ES-I3 (cell line): ENCODE measurements around the gene CYBA.

Experiments used
- H3K36me3 ChIP-seq: 2 replicates; pipeline ENCODE4 v1.6.1; 2013; ENCODE audit warnings: mild to moderate bottlenecking, low read length, control low read depth, moderate library complexity; ENCODE audit not compliant: insufficient read depth
- H3K4me1 ChIP-seq: 2 replicates; pipeline ENCODE4 v1.6.1; 2013; ENCODE audit warnings: mild to moderate bottlenecking, control low read depth, low read length; ENCODE audit not compliant: insufficient read depth
- H3K9ac ChIP-seq: 2 replicates; pipeline ENCODE4 v1.6.1; 2013; ENCODE audit warnings: low read depth, mild to moderate bottlenecking, low read length, moderate library complexity
- H3K9me3 ChIP-seq: 2 replicates; pipeline ENCODE4 v1.6.1; 2013; ENCODE audit warnings: mild to moderate bottlenecking, low read length, moderate library complexity; ENCODE audit not compliant: control insufficient read depth, insufficient read depth

CYBA gene

DNA sequence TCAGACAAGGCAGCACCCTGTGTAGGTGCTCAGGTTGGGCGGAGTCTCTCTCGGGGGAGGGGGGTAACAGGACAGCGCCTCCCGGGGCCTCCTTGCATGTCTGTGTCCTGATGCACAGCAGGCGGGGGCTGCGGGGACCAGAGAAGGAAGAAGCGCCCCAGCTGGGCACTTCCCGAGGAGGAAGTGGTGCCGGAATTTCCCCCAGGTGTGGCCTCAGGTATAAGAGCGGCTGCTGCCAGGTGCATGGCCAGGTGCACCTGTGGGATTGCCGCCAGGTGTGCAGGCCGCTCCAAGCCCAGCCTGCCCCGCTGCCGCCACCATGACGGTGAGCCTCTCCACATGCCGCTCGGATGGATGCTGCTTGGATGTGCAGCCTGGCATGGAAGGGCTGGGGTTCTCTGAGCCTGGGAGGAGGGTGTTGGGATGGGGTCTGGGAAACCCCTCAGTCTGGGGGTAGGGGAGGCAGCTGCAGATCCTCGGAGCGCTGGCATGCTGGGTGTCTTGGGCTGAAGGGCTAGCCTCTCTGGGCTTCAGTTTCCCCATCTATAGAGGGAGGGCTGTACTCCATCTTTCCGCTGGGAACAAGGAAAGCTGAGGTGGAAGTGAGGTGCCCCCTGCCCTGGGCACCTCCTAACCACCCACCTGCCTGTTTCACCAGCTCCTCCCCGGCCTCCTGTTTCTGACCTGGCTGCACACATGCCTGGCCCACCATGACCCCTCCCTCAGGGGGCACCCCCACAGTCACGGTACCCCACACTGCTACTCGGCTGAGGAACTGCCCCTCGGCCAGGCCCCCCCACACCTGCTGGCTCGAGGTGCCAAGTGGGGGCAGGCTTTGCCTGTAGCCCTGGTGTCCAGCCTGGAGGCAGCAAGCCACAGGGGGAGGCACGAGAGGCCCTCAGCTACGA, 12.3 kb downstream of the CYBA start, which contains the start of gene IL17C:
Gene IL17C, plus strand, starts transcription at position 250 of the 908 bp plus-strand sequence. Its CDS starts 70 bp downstream, at position 320.
- Histone ChIP-seq H3K9ac (no peak within 1 kb of the TSS), H3K4me1 (peaks cover 4% of the 10 kb centered on the region; the same call in 1 of the 2 replicates), H3K9me3 (no peaks in the 10 kb centered on the region), H3K36me3 (no peaks in the 10 kb centered on the region)

GRCh38 chr16:88636488-88637265, 14.2 kb downstream of the CYBA start:
- no peaks in the 10 kb centered on the region for H3K36me3 ChIP-seq
- no peaks in the 10 kb centered on the region for H3K9me3 ChIP-seq
- H3K9ac ChIP-seq = no peak overlapping the region
- peaks cover 4% of the 10 kb centered on the region; the same call in 1 of the 2 replicates for H3K4me1 ChIP-seq

DNA sequence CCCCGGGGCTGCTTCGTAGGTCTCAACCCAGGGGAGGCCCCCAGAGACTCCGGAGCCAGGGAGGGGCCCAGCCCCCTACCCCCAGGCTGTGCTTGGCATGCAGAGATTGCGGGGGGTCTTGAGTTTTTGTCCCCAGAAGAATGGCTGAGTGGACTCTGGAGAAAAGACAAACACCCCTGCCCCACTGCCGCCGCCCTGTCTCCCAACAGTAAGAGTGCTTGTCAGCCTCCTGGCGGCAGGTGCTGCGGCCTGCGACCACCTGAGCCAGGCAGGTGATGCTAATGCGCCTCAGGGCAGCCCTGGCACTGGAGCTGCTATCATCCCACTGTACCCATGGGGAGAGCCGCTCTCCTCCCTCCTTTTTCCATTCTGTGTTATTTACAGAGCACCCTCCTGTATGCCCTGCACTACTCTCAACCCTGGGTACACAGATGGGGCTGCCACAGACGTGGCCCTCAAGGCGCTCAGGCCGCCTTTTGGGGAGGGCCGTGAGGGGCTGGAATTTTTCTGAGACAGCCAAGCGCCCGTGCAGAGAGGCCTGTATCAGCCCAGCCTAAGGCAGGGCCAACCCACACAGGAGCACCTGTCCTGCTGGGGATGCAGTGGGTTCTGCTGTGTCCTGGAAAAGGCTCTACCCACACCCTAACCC, 15.1 kb downstream of the CYBA start:
- no peaks in the 10 kb centered on the region for H3K9me3 ChIP-seq
- H3K4me1 ChIP-seq = peaks cover 4% of the 10 kb centered on the region; the same call in 1 of the 2 replicates
- no peak overlapping the region for H3K9ac ChIP-seq
- no peaks in the 10 kb centered on the region for H3K36me3 ChIP-seq

GRCh38 chr16:88634994-88635670, 15.7 kb downstream of the CYBA start:
- Histone ChIP-seq H3K9me3 (no peaks in the 10 kb centered on the region), H3K9ac (peak overlapping the region; percentile 67; the same call in 1 of the 2 replicates), H3K4me1 (peaks cover 4% of the 10 kb centered on the region; the same call in 1 of the 2 replicates), H3K36me3 (no peaks in the 10 kb centered on the region)

GRCh38 chr16:88634141-88634993, 16.5 kb downstream of the CYBA start:
- H3K4me1 ChIP-seq = peaks cover 4% of the 10 kb centered on the region; the same call in 1 of the 2 replicates
- peak overlapping the region; percentile 67 for H3K9ac ChIP-seq
- H3K9me3 ChIP-seq = no peaks in the 10 kb centered on the region
- H3K36me3 ChIP-seq = no peaks in the 10 kb centered on the region

DNA sequence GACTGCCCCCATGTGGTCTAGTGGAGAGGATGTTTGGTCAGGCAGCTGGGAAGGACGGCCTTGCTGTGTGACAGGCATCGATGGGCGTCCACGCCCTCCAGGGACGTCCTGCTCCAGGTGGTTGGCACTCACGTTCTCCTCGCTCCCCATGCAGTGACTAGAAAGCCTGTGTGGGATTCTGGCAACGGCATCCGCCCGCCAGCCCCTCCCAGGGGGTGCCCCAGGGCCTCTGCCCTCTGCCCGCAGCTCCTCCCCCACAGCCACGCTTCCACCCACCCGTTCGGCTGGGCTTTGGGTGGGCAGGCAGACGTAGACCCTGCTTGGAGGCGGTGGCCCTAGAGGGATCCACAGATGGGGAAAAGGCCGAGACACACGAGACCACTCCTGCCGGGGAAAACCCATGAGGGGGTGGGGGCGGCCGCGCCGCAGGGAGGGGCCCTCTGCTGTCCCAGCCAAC, 17.1 kb downstream of the CYBA start:
- Histone ChIP-seq H3K36me3 (no peaks in the 10 kb centered on the region), H3K4me1 (peaks cover 4% of the 10 kb centered on the region; the same call in 1 of the 2 replicates), H3K9me3 (no peaks in the 10 kb centered on the region), H3K9ac (peak overlapping the region; percentile 67; the same call in 1 of the 2 replicates)

- Histone ChIP-seq H3K4me1 (no peaks in the 10 kb centered on the region; the same call in 1 of the 2 replicates), H3K36me3 (no peaks in the 10 kb centered on the region; the same call in 1 of the 2 replicates), H3K9me3 (no peaks in the 10 kb centered on the region), H3K9ac (no peak overlapping the region)
These were observed 18.3 kb downstream of the CYBA start for GRCh38 chr16:88632587-88632930.

DNA sequence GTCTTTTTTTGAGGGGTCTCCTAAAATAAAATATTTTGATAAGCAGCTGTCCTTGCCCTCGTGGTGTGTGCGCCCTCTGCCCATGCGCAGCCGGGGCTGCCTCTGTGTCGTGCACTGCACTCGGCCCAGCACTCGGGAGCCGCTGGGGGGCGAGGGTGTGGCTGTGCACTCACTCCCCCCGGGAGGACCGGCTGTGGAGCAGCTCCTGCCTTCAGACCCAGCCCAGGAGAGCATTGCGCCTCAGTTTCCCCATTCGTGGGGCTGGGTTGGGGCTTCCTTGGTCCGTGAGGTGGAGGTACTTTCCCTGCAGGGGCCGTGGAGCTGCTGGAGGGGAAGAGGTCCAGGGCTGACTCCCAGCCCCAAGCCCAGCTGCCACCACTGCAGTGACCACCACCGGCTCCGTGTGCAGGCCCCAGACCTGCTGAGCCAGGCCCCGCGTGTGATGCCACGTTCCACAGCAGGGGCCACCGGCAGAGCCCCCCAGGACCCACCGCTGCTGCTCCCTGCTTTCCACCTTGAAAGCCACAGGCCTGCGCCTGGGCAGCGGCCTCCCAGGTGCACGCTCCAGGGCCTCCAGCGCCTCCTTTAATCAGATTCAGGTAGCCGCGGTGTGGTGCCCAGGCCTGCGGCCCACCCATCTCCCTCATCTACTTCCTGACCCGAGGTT, 18.8 kb downstream of the CYBA start:
- Histone ChIP-seq H3K9ac (no peak overlapping the region), H3K36me3 (no peaks in the 10 kb centered on the region; the same call in 1 of the 2 replicates), H3K9me3 (no peaks in the 10 kb centered on the region), H3K4me1 (no peaks in the 10 kb centered on the region)

DNA sequence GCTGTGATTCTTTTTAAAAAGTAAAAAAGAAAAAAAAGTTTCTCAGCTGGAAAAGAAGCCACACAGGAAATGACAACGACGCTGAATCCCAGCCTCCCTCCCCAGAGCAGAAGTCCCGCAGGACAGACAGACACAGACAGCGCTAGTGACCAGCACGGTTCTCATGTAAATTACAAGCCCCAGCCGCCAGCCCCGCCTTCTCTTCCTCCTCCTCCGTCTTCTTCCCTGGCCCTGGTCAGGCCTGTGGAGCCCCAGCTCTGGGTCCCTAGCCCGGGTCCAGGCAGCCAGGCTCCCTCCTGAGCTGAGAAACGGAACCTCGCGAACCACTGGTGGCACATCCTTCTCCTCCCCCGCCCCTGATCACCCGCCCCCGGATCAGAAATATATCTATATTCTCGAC, 19.5 kb downstream of the CYBA start:
- no peak overlapping the region for H3K9ac ChIP-seq
- H3K4me1 ChIP-seq = no peaks in the 10 kb centered on the region
- no peaks in the 10 kb centered on the region for H3K9me3 ChIP-seq
- H3K36me3 ChIP-seq = no peaks in the 10 kb centered on the region; the same call in 1 of the 2 replicates

GRCh38 chr16:88630941-88631340, 19.9 kb downstream of the CYBA start:
- no peaks in the 10 kb centered on the region for H3K4me1 ChIP-seq
- H3K9me3 ChIP-seq = no peaks in the 10 kb centered on the region
- H3K9ac ChIP-seq = no peak overlapping the region
- no peaks in the 10 kb centered on the region; the same call in 1 of the 2 replicates for H3K36me3 ChIP-seq

- Histone ChIP-seq H3K4me1 (no peaks in the 10 kb centered on the region), H3K9ac (no peak overlapping the region), H3K36me3 (no peaks in the 10 kb centered on the region; the same call in 1 of the 2 replicates), H3K9me3 (no peaks in the 10 kb centered on the region)
These were observed 20.4 kb downstream of the CYBA start for GRCh38 chr16:88630433-88630832.

DNA sequence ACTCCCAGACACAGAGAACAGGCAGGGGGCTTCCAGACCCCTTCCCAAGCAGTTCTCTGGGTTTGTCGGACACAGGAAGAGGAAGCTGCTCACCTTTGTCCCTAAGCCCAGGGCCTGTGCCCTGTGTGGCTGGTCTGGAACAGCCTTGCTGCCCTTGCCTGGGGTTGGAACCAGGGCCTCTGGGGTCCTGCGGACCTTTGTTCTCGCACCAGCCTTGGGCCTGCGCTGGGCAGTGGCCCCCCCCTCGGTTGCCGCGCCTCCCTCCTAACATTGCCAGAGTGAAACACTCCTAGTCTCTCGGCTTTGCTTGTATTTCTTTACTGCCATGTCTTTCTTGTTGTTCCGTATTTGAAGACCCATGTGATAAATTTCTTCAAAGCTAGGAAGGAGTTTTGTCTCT, 21.0 kb downstream of the CYBA start:
- Histone ChIP-seq H3K4me1 (no peaks in the 10 kb centered on the region), H3K9ac (no peak overlapping the region), H3K9me3 (no peaks in the 10 kb centered on the region), H3K36me3 (no peaks in the 10 kb centered on the region; the same call in 1 of the 2 replicates)
